ENCODE measurements around the gene SH3RF3.

DNA sequence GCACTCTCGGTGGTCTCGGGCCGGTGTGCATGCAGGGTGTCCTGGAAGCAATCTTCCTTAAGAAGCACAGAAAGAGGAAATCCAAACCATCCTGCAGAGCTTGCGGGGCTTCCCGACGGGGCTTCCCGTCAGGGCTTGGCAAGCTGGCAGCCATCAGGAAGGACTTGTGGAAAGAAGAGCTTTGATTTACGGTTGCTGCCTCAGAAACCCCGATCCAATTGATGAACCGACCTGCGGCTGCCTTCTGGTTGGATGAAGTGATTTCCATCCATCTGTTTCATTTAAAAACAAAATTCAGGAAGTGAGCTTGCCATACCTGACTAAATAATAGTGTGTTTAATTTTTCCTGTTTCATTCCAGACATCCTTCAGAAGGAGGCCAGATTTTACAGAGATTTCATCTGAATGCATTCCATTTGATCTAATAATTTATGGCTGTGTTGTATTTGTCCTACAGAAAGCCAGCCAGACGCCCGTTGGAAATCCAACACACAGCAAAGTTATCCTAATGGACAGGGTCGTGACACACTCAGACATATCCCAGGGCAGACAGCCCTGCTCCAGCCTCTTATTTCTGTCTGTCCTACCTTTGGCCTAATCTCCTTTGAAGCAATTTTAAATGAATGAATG lies 343.4 kb downstream of the SH3RF3 start:
- TF ChIP-seq, protein P1, sequence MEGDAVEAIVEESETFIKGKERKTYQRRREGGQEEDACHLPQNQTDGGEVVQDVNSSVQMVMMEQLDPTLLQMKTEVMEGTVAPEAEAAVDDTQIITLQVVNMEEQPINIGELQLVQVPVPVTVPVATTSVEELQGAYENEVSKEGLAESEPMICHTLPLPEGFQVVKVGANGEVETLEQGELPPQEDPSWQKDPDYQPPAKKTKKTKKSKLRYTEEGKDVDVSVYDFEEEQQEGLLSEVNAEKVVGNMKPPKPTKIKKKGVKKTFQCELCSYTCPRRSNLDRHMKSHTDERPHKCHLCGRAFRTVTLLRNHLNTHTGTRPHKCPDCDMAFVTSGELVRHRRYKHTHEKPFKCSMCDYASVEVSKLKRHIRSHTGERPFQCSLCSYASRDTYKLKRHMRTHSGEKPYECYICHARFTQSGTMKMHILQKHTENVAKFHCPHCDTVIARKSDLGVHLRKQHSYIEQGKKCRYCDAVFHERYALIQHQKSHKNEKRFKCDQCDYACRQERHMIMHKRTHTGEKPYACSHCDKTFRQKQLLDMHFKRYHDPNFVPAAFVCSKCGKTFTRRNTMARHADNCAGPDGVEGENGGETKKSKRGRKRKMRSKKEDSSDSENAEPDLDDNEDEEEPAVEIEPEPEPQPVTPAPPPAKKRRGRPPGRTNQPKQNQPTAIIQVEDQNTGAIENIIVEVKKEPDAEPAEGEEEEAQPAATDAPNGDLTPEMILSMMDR (IDR thresholded peaks at IDR 0.05) = no peak
- TF ChIP-seq POLR2A (IDR thresholded peaks at IDR 0.05) = no peak
- no peak for TF ChIP-seq POLR2AphosphoS5 (IDR thresholded peaks at IDR 0.05; ENCODE audit: insufficient read depth in 1 of 2, low read depth in 1 of 2)

Data from vagina (tissue), 2 donors.